ENCODE results near the gene LRBA. TPM values are rescaled to one million over a fixed set of nuclear protein-coding genes. Genes with fewer than 3 reads are reported as not detected.

LRBA gene
- total RNA-seq, 1 experiment from 2014 or later, result 55.3 TPM

DNA sequence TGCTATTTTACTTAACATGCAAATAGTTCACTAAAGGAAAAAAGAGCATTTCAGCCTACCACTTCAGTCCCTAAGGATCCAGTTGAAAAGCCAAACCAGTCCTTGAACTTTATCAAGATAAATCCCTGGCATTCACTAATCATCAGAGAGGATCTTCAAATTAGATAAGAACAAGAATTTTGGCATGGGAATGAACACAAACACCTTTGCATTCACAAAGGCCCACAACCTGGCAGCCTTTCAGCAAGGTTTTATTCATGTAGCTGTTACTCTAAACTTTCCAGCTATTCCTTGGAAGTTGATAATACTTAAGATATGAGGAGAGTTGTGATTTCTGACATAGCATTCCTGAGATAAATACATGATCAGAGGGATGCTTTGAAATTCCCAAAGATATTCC is 193.4 kb downstream of the LRBA start:
- Histone ChIP-seq H2BK20ac (ENCODE audit: low read depth, low read length, poor library complexity, severe bottlenecking) (no peak overlapping the region), H4K20me1 (ENCODE audit: control insufficient read depth, insufficient read depth, insufficient read length) (no peaks in the 10 kb centered on the region), H2BK5ac (ENCODE audit: insufficient read length, low read length) (no peak overlapping the region), H2AK5ac (ENCODE audit: insufficient read length, low read length) (no peak overlapping the region), H3K18ac (ENCODE audit: insufficient read length, low read depth, low read length) (no peak overlapping the region), H3K14ac (ENCODE audit: insufficient read depth, low read length) (no peak overlapping the region), H4K5ac (ENCODE audit: insufficient read length, low read depth, low read length) (no peak overlapping the region), H3K27me3 (ENCODE audit: insufficient read depth, low read length) (no peaks in the 10 kb centered on the region), H3K4me2 (ENCODE audit: insufficient read depth, insufficient read length, low read length) (no peak overlapping the region), H3K9ac (ENCODE audit: extremely low read depth, insufficient read length, low read length) (no peak overlapping the region), H3K23me2 (ENCODE audit: insufficient read length, low read depth, low read length, poor library complexity, severe bottlenecking) (no peaks in the 10 kb centered on the region), H4K91ac (ENCODE audit: insufficient read length, low read depth, low read length) (no peak overlapping the region), H3K4me1 (ENCODE audit: insufficient read depth, low read length) (no peaks in the 10 kb centered on the region), H2AFZ (ENCODE audit: low read length) (no peak overlapping the region), H3K79me1 (ENCODE audit: insufficient read depth, low read depth, low read length, poor library complexity, severe bottlenecking) (no peaks in the 10 kb centered on the region), H3K23ac (ENCODE audit: insufficient read length, low read depth, low read length) (no peak overlapping the region), H2BK15ac (ENCODE audit: low read depth, low read length) (no peak overlapping the region), H2BK120ac (ENCODE audit: low read depth, low read length, poor library complexity, severe bottlenecking) (no peak overlapping the region), H3T11ph (ENCODE audit: low read length) (no peak overlapping the region), H3K27ac (ENCODE audit: insufficient read length, low read depth, low read length) (no peak overlapping the region), H3K79me2 (ENCODE audit: insufficient read depth, low read length) (no peaks in the 10 kb centered on the region), H3K56ac (ENCODE audit: insufficient read length, low read depth, low read length) (no peak overlapping the region), H3K4ac (ENCODE audit: low read depth, low read length) (no peak overlapping the region), H4K8ac (replicated peaks; ENCODE audit: insufficient read length, low read depth, low read length) (no peak overlapping the region), H2BK12ac (ENCODE audit: insufficient read length, low read depth, low read length) (no peak overlapping the region), H3K9me3 (ENCODE audit: control insufficient read depth, low read depth, low read length) (no peaks in the 10 kb centered on the region)
- TF ChIP-seq, protein P1, sequence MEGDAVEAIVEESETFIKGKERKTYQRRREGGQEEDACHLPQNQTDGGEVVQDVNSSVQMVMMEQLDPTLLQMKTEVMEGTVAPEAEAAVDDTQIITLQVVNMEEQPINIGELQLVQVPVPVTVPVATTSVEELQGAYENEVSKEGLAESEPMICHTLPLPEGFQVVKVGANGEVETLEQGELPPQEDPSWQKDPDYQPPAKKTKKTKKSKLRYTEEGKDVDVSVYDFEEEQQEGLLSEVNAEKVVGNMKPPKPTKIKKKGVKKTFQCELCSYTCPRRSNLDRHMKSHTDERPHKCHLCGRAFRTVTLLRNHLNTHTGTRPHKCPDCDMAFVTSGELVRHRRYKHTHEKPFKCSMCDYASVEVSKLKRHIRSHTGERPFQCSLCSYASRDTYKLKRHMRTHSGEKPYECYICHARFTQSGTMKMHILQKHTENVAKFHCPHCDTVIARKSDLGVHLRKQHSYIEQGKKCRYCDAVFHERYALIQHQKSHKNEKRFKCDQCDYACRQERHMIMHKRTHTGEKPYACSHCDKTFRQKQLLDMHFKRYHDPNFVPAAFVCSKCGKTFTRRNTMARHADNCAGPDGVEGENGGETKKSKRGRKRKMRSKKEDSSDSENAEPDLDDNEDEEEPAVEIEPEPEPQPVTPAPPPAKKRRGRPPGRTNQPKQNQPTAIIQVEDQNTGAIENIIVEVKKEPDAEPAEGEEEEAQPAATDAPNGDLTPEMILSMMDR (conservative IDR thresholded peaks at IDR 0.05), result no peak
- no peaks in the 10 kb centered on the region for H3K27me3 Mint-ChIP-seq (ENCODE audit: low read depth)
- no peak overlapping the region for H3K27ac Mint-ChIP-seq
- H3K9me3 Mint-ChIP-seq, result no peaks in the 10 kb centered on the region
- peaks cover 14 to 24% (median 18%) of the 10 kb centered on the region in 3 experiments; a peak in 6 of 7 replicates for H3K36me3 Mint-ChIP-seq (ENCODE audit: insufficient read depth in 1 of 3, low read depth in 3 of 3)
- DNase-seq, result no peak
- H3K4me1 Mint-ChIP-seq, result peaks cover 6% of the 10 kb centered on the region in 2 experiments
- H3K4me3 Mint-ChIP-seq, result no peak overlapping the region
